Neural cell (in vitro differentiated cells): ENCODE results near the gene TRAF6.

ENCODE experiments used
- CTCF ChIP-seq: fragments of 450-650 bp; IDR thresholded peaks from 2 replicates; pipeline ENCODE4 v1.5.1; 2014; ENCODE audit warnings: antibody characterized with exemption, mild to moderate bottlenecking, moderate library complexity; ENCODE audit not compliant: poor library complexity, severe bottlenecking
- EP300 ChIP-seq: fragments of 450-650 bp; conservative IDR thresholded peaks from 2 replicates; pipeline ENCODE4 v1.6.1; 2014; ENCODE audit warnings: antibody characterized with exemption, mild to moderate bottlenecking, moderate library complexity; ENCODE audit not compliant: poor library complexity, severe bottlenecking
- EZH2 ChIP-seq: fragments of 200-600, 300-800 bp; shearing (Covaris generic), sonication (generic); IDR thresholded peaks from 2 replicates; pipeline ENCODE4 v1.6.1; 2014; ENCODE audit warnings: antibody characterized with exemption, low read length, borderline replicate concordance, mild to moderate bottlenecking; ENCODE audit not compliant: insufficient read depth, poor library complexity, severe bottlenecking
- POLR2AphosphoS5 ChIP-seq: IDR thresholded peaks from 2 replicates; pipeline ENCODE4 v1.6.1; 2012
- REST ChIP-seq: IDR thresholded peaks from 2 replicates; pipeline ENCODE4 v1.6.1; 2012; ENCODE audit warnings: borderline replicate concordance
- SMC3 ChIP-seq: fragments of 450-650 bp; conservative IDR thresholded peaks from 2 replicates; pipeline ENCODE4 v1.6.1; 2014; ENCODE audit warnings: antibody characterized with exemption, mild to moderate bottlenecking, moderate library complexity; ENCODE audit not compliant: poor library complexity
- TAF1 ChIP-seq: IDR thresholded peaks from 2 replicates; pipeline ENCODE4 v1.6.1; 2012; ENCODE audit warnings: low read depth

- no peak for TF ChIP-seq CTCF
- no peak for TF ChIP-seq TAF1
- TF ChIP-seq EP300, result no peak
- TF ChIP-seq REST, result no peak
- no peak for TF ChIP-seq EZH2
- TF ChIP-seq SMC3, result no peak
- TF ChIP-seq POLR2AphosphoS5, result no peak
Observed at GRCh38 chr11:36450110-36450572, 59.9 kb downstream of the TRAF6 start.
